AG09309 (cell line): ENCODE results near the gene ANTKMT.

Experiments used
- DNase-seq: peaks from one replicate; pipeline ENCODE4 v3.0.0-alpha.2; 2010; ENCODE audit warnings: low read depth
- H3K4me3 ChIP-seq: 2 replicates; pipeline ENCODE4 v1.5.1; 2011; ENCODE audit warnings: mild to moderate bottlenecking, low read depth, low read length, moderate library complexity; ENCODE audit not compliant: control insufficient read depth
- CTCF ChIP-seq: IDR thresholded peaks from 2 replicates; pipeline ENCODE4 v1.5.1; 2011; ENCODE audit warnings: mild to moderate bottlenecking, low read depth, low read length, inconsistent platforms; ENCODE audit not compliant: insufficient read depth, control insufficient read depth; ENCODE audit errors: missing control alignments

ANTKMT gene

GRCh38 chr16:694863-695354 lies 26.0 kb upstream of the ANTKMT start:
- TF ChIP-seq CTCF: no peak
- DNase-seq: no peak
- H3K4me3 ChIP-seq: no peak overlapping the region

GRCh38 chr16:695355-696089 lies 25.4 kb upstream of the ANTKMT start:
- no peak for TF ChIP-seq CTCF
- no peak for DNase-seq
- no peak overlapping the region for H3K4me3 ChIP-seq

- TF ChIP-seq CTCF: no peak
- H3K4me3 ChIP-seq: no peak overlapping the region
- no peak for DNase-seq
Observed at GRCh38 chr16:698911-699671, 21.9 kb upstream of the ANTKMT start.

- TF ChIP-seq CTCF: no peak
- H3K4me3 ChIP-seq: no peak overlapping the region
- DNase-seq: no peak
Observed at GRCh38 chr16:700684-701584, 20.0 kb upstream of the ANTKMT start.

- no peak overlapping the region for H3K4me3 ChIP-seq
- TF ChIP-seq CTCF: no peak
- no peak for DNase-seq
Observed at GRCh38 chr16:702341-702740, 18.6 kb upstream of the ANTKMT start.

GRCh38 chr16:703406-703805 lies 17.5 kb upstream of the ANTKMT start:
- no peak for TF ChIP-seq CTCF
- no peak overlapping the region for H3K4me3 ChIP-seq
- DNase-seq: no peak
